Measurements from ENCODE around the gene SEPTIN10. TPM values are rescaled to one million over a fixed set of nuclear protein-coding genes. Genes with fewer than 3 reads are reported as not detected.

Gene SEPTIN10
- total RNA-seq, 2 experiments from 2014 or later, result 0.21 to 0.56 TPM

DNA sequence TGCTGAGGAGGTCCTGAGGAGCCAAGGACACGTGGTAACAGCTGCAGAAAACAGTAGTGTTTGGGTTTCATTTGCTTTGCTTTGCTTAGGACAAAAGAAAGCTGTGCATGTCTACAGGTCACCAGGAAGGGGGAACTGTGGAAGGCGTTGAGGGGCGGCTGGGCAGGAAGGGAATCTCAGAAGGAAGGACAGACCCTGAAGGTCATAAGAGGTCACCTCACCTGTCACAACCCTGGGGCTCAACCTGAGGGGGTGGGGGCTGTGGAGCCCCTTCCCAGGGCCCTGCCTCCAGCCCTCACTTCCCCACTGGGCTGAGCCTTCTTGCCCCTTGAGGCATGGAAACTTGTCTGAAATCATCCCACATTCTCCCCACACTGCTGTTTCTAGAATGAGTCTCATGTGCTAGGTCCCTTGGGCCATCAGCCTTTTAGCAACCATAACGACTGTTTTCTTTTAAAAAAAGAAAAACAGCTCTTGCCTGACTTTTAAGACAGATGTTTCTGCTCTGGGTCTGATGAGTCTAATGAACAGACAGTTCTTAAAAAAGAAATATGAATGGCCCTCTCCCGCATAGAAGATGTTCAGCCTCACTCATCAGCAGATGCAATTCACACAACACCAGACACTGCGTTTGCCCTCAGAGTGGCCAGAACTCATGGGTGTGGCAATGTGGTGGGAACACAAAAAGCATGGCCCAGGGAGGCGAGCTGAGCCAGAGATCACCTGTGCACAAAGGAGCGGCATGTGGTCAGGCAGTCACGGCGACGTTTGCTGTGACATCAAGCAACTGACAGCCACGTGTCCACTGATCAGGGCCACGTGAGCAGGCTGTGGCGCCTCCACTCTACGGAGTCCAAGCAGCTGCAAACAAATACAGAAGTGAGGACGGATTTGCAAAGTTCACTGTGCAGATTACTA, 84.0 kb downstream of the SEPTIN10 start:
- Mint-ChIP-seq H3K36me3 (no peaks in the 10 kb centered on the region), H3K4me1 (no peaks in the 10 kb centered on the region), H3K27ac (no peak overlapping the region), H3K4me3 (no peak overlapping the region), H3K27me3 (no peaks in the 10 kb centered on the region), H3K9me3 (no peaks in the 10 kb centered on the region)
- no peak for DNase-seq

DNA sequence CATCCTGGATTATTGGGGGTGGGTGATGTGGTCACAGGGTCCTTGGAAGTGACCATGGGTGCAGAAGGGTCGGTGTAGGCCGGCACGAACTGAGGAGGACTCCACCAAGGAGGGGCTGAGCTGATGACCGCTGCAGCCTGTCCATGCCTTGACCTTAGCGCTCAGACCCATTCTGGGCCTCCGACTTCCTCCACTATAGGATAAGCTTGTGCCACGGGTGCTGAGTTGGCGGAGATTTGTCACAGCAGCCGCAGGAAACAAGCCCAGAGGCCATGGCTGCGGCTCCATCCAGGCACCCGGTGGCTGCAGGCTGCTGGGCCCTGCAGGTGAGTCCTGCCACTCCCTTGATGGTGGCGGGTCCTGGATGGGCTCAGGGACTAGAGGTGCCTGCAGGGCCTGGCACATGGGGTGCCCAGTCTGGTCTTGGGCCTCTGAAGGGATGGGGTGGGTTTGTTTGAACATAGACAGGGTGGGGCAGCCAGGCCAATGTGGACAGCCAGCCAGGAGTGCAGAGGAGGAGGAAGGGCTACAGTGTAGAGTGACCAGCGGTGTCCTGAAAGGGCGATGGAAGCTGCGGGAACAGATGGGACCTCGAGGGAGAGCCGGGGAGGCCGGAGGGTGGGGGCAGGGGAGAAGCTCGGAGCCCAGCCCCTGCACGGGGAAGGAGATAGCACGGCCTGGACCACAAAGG, 84.8 kb downstream of the SEPTIN10 start:
- H3K27me3 Mint-ChIP-seq, result no peaks in the 10 kb centered on the region
- H3K27ac Mint-ChIP-seq, result no peak overlapping the region
- no peak for DNase-seq
- H3K4me1 Mint-ChIP-seq, result no peaks in the 10 kb centered on the region
- no peaks in the 10 kb centered on the region for H3K36me3 Mint-ChIP-seq
- no peaks in the 10 kb centered on the region for H3K9me3 Mint-ChIP-seq
- no peak overlapping the region for H3K4me3 Mint-ChIP-seq

DNA sequence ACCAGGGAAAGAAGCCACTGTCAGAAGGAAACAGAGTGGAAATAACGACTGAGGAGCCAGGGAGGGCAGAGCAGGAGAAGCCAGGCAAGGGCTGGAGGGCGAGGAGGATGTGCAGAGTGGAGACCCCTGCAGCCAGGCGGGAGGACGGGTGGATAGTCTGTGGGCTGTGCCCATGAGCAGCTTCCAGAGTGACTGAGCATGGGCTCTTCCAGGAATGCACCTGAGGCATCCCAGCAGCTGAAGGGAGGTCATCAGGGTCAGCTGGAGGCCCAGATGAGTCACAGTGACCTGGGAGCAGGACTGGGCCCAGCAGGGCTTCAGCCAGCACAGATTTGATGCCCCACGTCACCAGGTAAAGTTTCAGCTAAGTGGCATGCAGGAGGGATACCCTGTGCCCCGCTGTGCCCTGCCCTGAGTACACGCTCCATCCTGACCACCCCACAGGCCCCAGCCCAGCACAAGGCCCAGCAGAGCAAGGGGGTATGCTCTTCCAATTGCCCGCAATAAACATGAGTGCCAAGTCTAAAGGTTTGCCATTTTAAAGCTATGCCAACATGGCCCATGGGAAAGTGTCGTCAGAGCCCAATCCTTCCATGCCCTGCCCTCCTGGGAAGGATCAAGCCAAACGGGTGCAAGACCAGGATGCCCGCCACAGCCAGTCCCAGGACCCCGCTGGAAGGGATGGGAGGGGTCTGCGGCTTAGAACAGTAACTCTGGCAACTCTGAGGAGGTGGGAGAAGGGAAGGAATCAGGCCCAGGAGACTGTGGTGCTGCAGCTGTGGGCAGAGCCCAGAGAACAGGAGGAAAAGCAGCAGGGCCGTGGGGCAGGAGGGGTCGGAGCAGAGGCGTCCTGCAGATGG, 85.7 kb downstream of the SEPTIN10 start:
- Mint-ChIP-seq H3K9me3 (no peaks in the 10 kb centered on the region), H3K27ac (no peak overlapping the region), H3K4me1 (no peaks in the 10 kb centered on the region), H3K4me3 (no peak overlapping the region), H3K27me3 (no peaks in the 10 kb centered on the region), H3K36me3 (no peaks in the 10 kb centered on the region)
- no peak for DNase-seq

DNA sequence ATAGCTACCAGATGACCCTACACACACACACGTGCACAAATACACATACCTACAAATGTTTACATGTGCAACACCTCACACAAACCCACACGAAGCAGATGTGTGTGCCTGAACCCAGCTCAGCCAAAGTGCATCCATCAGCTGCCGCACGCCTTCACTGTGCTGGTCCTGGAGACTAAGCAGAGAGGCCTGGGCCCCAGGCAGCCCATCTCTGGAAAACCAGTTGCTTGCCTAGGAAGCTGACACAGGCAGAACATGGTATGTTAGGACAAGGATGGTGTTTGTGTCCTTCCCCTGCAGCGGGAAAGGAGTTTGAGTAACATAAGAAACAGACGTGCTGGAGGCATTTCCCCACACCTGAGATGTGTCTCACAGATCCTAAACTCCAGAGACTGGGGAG, 86.7 kb downstream of the SEPTIN10 start:
- no peaks in the 10 kb centered on the region for H3K27me3 Mint-ChIP-seq
- no peaks in the 10 kb centered on the region for H3K9me3 Mint-ChIP-seq
- H3K36me3 Mint-ChIP-seq, result no peaks in the 10 kb centered on the region
- no peak for DNase-seq
- no peak overlapping the region for H3K27ac Mint-ChIP-seq
- H3K4me3 Mint-ChIP-seq, result no peak overlapping the region
- no peaks in the 10 kb centered on the region for H3K4me1 Mint-ChIP-seq

DNA sequence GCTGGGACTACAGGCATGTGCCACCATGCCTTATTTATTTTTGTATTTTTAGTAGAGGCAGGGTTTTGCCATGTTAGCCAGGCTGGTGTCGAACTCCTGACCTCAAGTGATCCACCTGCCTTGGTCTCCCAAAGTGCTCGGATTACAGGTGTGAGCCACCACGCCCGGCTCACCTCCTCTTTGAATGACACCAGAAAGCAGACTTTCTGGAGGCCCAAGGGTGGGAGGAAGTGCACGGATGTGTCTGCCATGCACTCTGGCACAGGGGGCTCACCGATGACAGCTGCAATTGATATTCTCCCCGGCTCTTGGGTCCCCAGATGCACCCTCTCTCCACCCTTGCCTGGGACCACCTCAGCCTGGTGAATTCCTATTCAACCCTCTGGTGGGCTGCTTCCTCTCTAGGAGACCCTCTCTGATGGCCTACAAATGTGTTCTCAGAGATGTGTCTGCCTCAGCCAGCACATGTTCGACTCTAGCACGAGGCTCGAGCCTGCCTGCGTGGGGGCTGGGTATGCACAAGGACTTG, 87.3 kb downstream of the SEPTIN10 start:
- Mint-ChIP-seq H3K27me3 (no peaks in the 10 kb centered on the region), H3K27ac (no peak overlapping the region), H3K9me3 (no peaks in the 10 kb centered on the region), H3K4me1 (no peaks in the 10 kb centered on the region), H3K36me3 (no peaks in the 10 kb centered on the region), H3K4me3 (no peak overlapping the region)
- DNase-seq, result no peak

DNA sequence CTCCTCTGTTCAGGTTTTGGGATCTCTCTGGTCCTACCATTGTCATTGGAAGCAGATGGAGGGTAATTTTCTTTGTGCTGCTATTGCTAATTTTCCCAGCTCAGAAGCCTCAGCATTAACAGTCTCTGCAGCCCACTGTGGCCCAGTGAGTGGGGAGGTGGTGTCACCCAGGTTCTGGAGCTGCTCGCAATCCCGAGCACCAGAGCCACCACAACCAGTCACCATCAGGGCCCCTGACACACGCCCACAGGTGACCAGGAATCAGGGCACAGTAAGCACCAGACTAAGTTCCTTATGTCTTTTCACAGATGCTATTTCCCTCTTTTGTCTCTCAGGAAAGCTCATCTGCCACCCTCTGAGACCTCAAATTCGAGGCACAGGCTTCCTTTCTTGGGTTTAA, 87.9 kb downstream of the SEPTIN10 start:
- no peaks in the 10 kb centered on the region for H3K9me3 Mint-ChIP-seq
- no peaks in the 10 kb centered on the region for H3K4me1 Mint-ChIP-seq
- H3K36me3 Mint-ChIP-seq, result no peaks in the 10 kb centered on the region
- no peak overlapping the region for H3K4me3 Mint-ChIP-seq
- DNase-seq, result no peak
- H3K27me3 Mint-ChIP-seq, result no peaks in the 10 kb centered on the region
- no peak overlapping the region for H3K27ac Mint-ChIP-seq

DNA sequence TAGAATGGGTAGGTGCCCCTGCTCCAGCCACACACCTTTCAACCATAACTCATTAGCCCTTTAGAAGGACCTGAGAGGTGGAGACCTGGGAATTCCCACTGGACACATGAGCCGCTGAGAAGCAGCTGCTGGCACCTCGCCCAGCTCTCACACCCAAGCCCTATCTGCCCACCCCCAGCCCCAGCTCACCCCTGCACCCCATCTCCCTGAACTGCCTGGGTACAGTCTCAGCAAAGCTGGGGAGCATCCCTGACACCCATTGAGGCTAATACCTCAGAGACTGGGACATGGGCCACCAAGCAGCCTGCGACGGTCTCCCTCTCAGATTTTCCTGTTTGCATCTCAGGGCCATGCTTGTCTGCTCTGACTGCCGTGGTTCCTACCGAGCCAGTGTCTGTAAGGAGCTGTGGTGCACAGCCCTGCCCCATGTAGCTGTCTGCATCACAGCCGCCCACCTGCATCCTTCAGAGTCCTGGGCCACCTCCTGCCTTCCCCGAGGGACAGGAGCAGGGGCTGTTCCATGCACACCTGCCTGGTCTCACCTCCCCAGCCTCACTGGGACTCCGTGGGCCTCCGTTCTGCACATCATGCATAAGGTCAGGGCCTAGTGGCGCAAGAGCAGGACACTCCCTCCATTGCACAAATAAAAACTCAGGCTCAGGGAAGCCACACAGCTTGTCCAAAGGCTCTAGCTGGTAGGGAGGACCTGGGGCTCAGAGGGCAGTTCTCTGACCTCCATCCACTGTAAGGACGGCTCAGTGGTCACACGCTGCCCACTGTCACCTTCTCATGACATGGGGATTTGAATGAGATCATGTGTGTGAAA, 90.0 kb downstream of the SEPTIN10 start:
- no peaks in the 10 kb centered on the region for H3K4me1 Mint-ChIP-seq
- no peaks in the 10 kb centered on the region for H3K9me3 Mint-ChIP-seq
- H3K36me3 Mint-ChIP-seq, result no peaks in the 10 kb centered on the region
- no peak overlapping the region for H3K4me3 Mint-ChIP-seq
- DNase-seq, result no peak
- no peak overlapping the region for H3K27ac Mint-ChIP-seq
- no peaks in the 10 kb centered on the region for H3K27me3 Mint-ChIP-seq

DNA sequence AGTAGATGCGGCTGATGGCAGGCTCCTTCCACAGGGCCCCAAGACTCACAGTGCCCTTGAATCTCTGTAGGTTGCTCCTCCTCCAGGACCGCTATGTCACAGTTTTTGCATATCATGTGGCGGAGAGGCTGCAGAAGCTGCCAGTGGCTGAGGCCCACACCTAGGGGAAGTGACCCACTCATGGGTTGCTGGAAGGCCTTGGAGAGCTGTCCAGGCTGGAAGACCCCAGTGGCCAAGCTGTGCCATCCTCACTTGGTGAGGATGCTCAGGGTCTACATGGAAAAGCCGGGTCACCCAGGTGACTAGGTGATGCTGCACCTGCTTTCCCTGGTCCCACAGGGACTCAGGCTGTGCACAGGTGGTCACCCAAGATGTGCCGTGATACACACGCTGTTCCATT, 90.6 kb downstream of the SEPTIN10 start:
- no peaks in the 10 kb centered on the region for H3K36me3 Mint-ChIP-seq
- DNase-seq, result no peak
- no peaks in the 10 kb centered on the region for H3K4me1 Mint-ChIP-seq
- H3K9me3 Mint-ChIP-seq, result no peaks in the 10 kb centered on the region
- H3K4me3 Mint-ChIP-seq, result no peak overlapping the region
- H3K27me3 Mint-ChIP-seq, result no peaks in the 10 kb centered on the region
- H3K27ac Mint-ChIP-seq, result no peak overlapping the region

DNA sequence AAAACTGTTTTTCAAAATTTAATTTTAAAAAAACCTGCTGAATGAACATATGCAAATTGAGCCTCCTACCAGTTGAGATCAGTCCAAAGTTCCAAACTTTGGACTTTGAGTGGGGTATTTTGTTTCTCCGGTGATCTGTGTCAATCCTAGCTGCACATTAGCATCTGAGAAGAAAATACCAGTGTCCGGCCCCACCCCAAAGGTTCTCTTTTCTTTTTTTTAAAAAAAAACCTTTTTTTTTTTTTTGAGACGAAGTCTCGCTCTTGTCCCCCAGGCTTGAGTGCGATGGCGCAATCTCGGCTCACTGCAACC, 91.7 kb downstream of the SEPTIN10 start:
- H3K4me1 Mint-ChIP-seq, result no peaks in the 10 kb centered on the region
- no peak overlapping the region for H3K27ac Mint-ChIP-seq
- no peak overlapping the region for H3K4me3 Mint-ChIP-seq
- H3K9me3 Mint-ChIP-seq, result no peaks in the 10 kb centered on the region
- DNase-seq, result no peak
- H3K36me3 Mint-ChIP-seq, result no peaks in the 10 kb centered on the region
- H3K27me3 Mint-ChIP-seq, result no peaks in the 10 kb centered on the region

DNA sequence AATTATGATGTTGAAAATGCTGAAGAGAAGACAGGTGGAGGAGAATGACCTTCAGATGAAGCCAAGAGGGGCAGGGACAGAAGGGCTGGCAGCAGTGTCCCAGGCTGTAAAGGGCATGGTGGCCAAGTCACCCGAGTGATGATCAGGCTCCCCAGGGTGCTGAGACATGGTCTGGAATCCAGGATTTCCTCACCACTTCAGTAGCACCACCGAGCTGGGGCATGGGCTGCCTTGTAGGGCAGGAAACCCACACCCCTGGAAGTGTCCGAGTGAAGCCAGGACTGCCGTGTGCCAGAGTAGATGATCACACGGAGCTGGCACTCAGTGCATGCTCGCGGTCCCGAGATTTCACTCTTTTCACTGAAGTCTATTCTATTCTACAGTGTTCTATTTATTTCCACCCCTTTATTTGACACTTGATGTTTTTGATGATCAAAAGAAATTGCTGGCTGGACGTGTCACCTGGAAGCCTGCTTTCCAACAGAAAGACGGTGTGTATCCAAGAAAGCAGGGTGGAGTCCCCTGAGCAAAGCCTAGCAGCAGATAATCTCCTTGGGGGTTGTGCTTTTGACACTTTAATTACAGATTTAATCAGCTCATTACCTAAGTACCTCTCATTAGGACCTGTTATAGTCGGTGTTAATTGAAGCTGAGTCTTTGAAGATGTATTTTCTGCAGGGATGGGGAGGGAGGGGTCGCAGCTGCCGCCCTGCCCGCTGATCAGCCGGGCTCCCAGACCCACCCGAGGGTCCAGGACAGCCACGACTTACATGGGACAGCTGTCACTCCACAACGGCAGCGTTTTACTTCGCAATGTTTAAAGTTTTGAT, 92.3 kb downstream of the SEPTIN10 start:
- Mint-ChIP-seq H3K9me3 (no peaks in the 10 kb centered on the region), H3K36me3 (no peaks in the 10 kb centered on the region), H3K4me1 (no peaks in the 10 kb centered on the region), H3K27ac (no peak overlapping the region), H3K27me3 (no peaks in the 10 kb centered on the region), H3K4me3 (no peak overlapping the region)
- no peak for DNase-seq

DNA sequence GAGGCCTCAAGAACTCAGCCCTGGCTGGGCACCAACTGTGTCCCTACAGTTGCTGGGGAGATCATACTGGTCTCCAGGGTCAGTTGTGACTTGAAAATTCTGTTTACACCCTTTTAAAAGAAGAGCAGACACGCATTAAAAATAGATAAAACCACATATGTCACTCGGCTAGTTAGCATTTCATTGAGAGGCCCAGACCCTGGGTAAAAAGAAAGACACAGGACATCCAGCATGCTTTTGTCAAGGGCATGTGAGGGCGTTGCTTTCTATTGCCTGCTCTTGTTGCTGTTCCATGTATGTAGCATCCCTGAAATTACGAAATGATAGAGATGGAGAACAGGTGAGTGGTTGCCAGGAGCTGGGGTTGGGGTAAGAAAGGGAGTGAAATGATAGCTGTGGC, 94.3 kb downstream of the SEPTIN10 start:
- no peak overlapping the region for H3K4me3 Mint-ChIP-seq
- no peaks in the 10 kb centered on the region for H3K9me3 Mint-ChIP-seq
- no peak overlapping the region for H3K27ac Mint-ChIP-seq
- DNase-seq, result no peak
- no peaks in the 10 kb centered on the region for H3K36me3 Mint-ChIP-seq
- no peaks in the 10 kb centered on the region for H3K4me1 Mint-ChIP-seq
- H3K27me3 Mint-ChIP-seq, result no peaks in the 10 kb centered on the region

DNA sequence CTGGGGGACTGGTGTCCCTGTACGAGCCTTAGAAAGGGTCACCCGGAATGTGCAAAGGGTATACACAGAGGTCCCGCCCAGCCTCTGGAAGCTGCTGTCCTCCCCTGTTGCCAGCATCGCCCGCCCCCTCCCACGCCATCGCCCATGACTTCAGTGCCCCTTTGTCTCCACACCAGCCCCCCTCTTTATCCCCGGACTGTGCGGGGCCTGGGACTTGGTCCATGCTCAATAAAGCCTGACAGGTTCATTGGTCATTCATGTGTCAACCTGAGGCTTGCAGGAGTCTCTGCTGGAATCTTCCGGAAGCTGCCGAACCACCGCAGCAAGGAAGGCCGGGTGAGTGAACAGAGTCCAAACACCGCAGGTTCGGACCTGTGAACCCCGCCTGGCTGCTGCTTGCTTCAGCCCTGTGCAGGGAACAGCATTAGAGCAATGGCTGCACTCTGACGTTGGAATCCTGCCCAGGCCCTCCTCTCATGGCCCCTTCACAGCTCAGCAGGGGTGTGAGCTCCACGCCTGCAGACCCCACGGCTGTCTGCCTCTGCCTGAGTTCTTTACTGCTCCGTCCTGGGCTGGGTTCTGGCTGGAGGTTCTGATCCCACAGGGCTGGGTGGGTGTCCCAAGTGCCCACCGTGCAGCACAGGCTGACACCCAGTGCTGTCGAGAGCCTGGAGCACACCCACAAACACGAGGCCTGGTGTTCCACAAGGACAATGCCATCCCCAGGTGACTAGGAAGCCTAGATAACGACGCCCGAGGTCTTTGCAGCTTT, 96.5 kb downstream of the SEPTIN10 start:
- no peak for DNase-seq
- Mint-ChIP-seq H3K27ac (no peak overlapping the region), H3K36me3 (no peaks in the 10 kb centered on the region), H3K4me3 (no peak overlapping the region), H3K27me3 (no peaks in the 10 kb centered on the region), H3K9me3 (no peaks in the 10 kb centered on the region), H3K4me1 (no peaks in the 10 kb centered on the region)

DNA sequence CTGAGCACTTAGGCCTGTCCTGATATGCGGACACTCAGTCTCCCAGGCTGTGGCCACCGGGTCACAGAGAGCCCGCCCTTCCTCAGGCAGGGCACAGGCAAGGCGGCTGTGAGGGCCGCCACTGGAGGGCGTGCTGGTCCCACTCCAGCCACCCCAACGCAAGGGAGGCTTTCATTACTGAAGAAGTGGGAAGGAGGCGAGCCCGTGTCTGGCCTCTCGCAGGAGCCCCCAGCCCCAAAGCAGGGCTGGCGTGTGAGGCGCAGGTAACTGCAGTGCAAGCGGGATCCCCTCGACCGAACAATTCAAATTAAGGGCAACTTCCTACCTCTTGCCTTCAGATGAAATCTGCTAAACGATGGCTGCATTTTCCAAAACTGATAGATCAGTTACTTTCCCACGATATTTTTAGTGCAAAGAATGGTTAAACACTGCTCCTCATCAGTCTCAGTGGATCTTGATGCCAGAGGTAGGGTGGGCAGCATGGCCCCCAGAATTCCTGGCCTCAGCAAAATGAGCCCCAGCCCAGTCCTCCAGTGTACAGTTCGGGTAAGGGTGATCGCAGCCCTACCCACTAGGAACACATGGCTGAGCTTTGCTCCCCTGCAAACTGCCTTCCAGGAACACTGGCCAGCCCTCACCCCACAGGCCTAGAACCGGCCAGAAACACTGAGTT, 97.2 kb downstream of the SEPTIN10 start:
- H3K27me3 Mint-ChIP-seq, result no peaks in the 10 kb centered on the region
- no peak overlapping the region for H3K27ac Mint-ChIP-seq
- no peaks in the 10 kb centered on the region for H3K36me3 Mint-ChIP-seq
- no peaks in the 10 kb centered on the region for H3K9me3 Mint-ChIP-seq
- H3K4me3 Mint-ChIP-seq, result no peak overlapping the region
- DNase-seq, result peak; percentile 16
- H3K4me1 Mint-ChIP-seq, result no peaks in the 10 kb centered on the region

Measured in activated naive CD8-positive, alpha-beta T cell treated with anti-CD3 and anti-CD28 coated beads for 36 hours (primary cell).